ENCODE measurements around the gene FADS1. TPM values are rescaled to one million over a fixed set of nuclear protein-coding genes. Genes with fewer than 3 reads are reported as not detected.
A peak's percentile ranks its signal among the peaks of the same experiment; 100 is the strongest.

Gene FADS1
- total and polyA plus RNA-seq, 11 donors, result 14.3 to 72.6 (median 23.6) TPM

DNA sequence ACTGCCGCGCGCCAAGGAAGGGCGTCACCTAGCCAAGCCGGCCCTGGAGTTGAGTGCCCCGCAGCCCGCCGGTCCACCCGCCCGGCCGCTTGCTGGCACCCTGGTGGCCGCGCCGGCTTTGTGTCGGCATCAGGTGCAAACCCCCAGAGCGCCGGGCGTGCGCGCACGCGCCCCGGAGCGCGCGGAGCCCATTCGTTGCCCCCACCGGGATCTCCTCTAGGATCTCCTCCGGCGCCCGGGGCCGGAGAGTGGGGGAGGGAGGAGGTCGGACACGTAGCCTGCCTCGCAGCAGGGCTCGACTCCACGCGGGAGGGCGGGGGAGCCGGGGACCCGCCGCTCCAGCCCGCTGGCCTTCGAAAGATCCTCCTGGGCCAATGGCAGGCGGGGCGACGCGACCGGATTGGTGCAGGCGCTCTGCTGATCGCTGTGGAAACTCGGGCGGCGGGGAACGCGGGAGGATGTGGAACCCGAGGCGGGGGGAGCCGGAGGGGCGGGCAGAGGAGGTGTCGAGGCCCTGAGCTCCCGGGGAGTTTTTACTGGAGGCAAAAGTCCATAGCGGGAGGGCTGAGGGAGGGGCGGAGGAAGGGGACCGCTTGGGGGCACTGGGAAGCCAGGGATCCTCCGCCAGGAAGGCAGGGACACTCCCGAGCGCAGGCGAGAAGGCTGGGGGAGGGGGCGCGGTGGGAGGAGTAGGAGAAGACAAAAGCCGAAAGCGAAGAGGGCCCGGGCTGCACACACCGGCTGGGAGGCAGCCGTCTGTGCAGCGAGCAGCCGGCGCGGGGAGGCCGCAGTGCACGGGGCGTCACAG, 11.0 kb upstream of the FADS1 start, which contains the start of gene FADS2:
Gene FADS2 (plus strand): TSS at position 730 of the 808 bp plus-strand sequence. CDS start 91 bp downstream, outside the sequence.
- intact Hi-C loops (cut with DNase I), result loop anchor here in 2 of 10 donors (1.0 kb wide), 2 partner anchors 12 to 64 kb away; partner anchors contain the start of gene FADS3 (in 1 of the 2)
- DNase-seq (peak; percentile 94 to 96 (median 95)), ATAC-seq (peak; percentile 52 to 90 (median 88))
- WGBS, 4 donors, result 1% methylated on average over 44 to 83 of the region's 83 CpGs
- Histone ChIP-seq H3K9me3 (no peaks in the 10 kb centered on the region), H3K4me3 (peak within 1 kb of the TSS; percentile 47 to 80 (median 66)), H3K27ac (peak within 1 kb of the TSS; percentile 40 to 96 (median 86)), H3K36me3 (no peaks in the 10 kb centered on the region), H3K4me1 (peaks cover 0 to 52% (median 29%) of the 10 kb centered on the region in 12 donors), H3K27me3 (no peaks in the 10 kb centered on the region)
- peak in 1 of 2 donors; percentile 16 for TF ChIP-seq POLR2A (IDR thresholded peaks at IDR 0.05)
- TF ChIP-seq, protein P1, sequence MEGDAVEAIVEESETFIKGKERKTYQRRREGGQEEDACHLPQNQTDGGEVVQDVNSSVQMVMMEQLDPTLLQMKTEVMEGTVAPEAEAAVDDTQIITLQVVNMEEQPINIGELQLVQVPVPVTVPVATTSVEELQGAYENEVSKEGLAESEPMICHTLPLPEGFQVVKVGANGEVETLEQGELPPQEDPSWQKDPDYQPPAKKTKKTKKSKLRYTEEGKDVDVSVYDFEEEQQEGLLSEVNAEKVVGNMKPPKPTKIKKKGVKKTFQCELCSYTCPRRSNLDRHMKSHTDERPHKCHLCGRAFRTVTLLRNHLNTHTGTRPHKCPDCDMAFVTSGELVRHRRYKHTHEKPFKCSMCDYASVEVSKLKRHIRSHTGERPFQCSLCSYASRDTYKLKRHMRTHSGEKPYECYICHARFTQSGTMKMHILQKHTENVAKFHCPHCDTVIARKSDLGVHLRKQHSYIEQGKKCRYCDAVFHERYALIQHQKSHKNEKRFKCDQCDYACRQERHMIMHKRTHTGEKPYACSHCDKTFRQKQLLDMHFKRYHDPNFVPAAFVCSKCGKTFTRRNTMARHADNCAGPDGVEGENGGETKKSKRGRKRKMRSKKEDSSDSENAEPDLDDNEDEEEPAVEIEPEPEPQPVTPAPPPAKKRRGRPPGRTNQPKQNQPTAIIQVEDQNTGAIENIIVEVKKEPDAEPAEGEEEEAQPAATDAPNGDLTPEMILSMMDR (IDR thresholded peaks at IDR 0.05), result peak in 1 of 12 donors; percentile 10

GRCh38 chr11:61826930-61827570, 10.2 kb upstream of the FADS1 start:
- whole genome bisulfite sequencing, 4 donors, result 23 to 39% (median 27%) methylated on average over 20 to 23 of the region's 23 CpGs
- no peaks in the 10 kb centered on the region for H3K27me3 ChIP-seq
- TF ChIP-seq, protein P1 (IDR thresholded peaks at IDR 0.05), result no peak
- TF ChIP-seq POLR2A (IDR thresholded peaks at IDR 0.05), result no peak
- peak overlapping the region; percentile 40 to 96 (median 86) for H3K27ac ChIP-seq
- peak in 1 of 4 donors; percentile 8 for ATAC-seq
- no peaks in the 10 kb centered on the region for H3K36me3 ChIP-seq
- no peaks in the 10 kb centered on the region for H3K9me3 ChIP-seq
- DNase-seq, result peak in 2 of 5 donors; percentile 44 to 62
- peaks cover 0 to 47% (median 24%) of the 10 kb centered on the region in 12 donors for H3K4me1 ChIP-seq
- peak overlapping the region; percentile 47 to 80 (median 66) for H3K4me3 ChIP-seq
- intact Hi-C loops (cut with DNase I), result no loop called here

DNA sequence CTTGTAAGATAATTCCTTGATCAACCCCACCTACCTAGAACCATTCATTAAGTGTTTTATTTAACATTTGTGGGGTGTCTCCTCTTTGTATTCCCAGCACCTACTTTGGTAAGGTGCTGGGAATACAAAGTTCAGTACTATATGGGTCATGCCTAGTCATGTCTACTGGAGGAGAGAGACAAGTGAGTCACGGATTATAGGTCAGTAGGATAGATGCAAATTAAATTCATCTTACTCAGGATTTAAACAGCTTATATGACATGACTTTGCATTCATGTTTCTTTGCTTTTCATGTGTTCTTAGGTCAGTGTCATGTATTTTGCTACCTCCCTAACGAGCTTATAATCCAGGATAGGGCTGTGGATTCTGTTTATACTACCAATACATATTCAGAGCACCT, 3.4 kb upstream of the FADS1 start:
- TF ChIP-seq, protein P1 (IDR thresholded peaks at IDR 0.05), result no peak
- TF ChIP-seq POLR2A (IDR thresholded peaks at IDR 0.05), result no peak
- Histone ChIP-seq H3K27me3 (no peaks in the 10 kb centered on the region), H3K4me3 (no peak overlapping the region), H3K9me3 (no peaks in the 10 kb centered on the region), H3K4me1 (peaks cover 0 to 20% (median 6%) of the 10 kb centered on the region in 12 donors), H3K27ac (no peak overlapping the region), H3K36me3 (no peaks in the 10 kb centered on the region)
- intact Hi-C loops (cut with DNase I), result no loop called here
- ATAC-seq (no peak), DNase-seq (no peak)
- WGBS, 4 donors, result 92 to 99% (median 97%) methylated on average over 2 of the region's 2 CpGs
